ENCODE measurements around the gene BICD2. TPM values are rescaled to one million over a fixed set of nuclear protein-coding genes. Genes with fewer than 3 reads are reported as not detected.
"Not testable (repeated sequence)": the region's sequence is repeated elsewhere in the genome, so short reads cannot be mapped to it uniquely, and the experiment has no call there.

BICD2 gene
- total RNA-seq, 2 experiments from 2014 or later: 13.3 to 14.2 TPM

DNA sequence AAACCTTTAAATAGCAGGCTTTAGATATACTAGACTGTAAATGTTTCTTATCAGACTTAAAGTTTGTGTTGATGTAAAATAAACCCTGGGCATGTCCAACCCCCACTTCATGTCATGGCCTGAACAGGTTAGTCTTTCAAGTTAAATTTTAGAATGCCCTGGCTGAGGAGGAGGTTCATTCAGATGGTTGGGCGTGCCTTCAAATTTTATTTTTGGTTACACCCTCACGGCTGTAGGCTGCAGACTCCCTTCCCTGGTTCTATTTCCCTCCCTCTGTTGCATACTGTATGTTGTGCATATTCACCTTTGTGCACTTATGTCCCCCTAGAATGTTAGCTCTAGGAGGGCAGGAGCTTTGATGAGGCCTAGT, 5.3 kb upstream of the BICD2 start:
- CTCF ChIA-PET: interaction anchor here (0.8 to 1.0 kb wide), 2 partner anchors 38 to 54 kb away, joined by 3 read pairs; no protein-coding TSS in a partner anchor
- Mint-ChIP-seq H3K4me3 (no peak overlapping the region), H3K36me3 (ENCODE audit: low read depth) (no peaks in the 10 kb centered on the region), H3K4me1 (peaks cover 23% of the 10 kb centered on the region), H3K9me3 (ENCODE audit: low read depth) (no peaks in the 10 kb centered on the region), H3K27ac (no peak overlapping the region), H3K27me3 (no peaks in the 10 kb centered on the region)
- DNase-seq: no peak
- POLR2A ChIA-PET: no interaction called here
- intact Hi-C loops (cut with DNase I, micrococcal nuclease): loop anchor here in 1 of 2 experiments (10.0 kb wide), 1 partner anchor 325 kb away; the partner anchor contains the start of gene CARD19
- no peak for ATAC-seq

- peaks cover 23% of the 10 kb centered on the region for H3K4me1 Mint-ChIP-seq
- intact Hi-C loops (cut with DNase I, micrococcal nuclease): loop anchor here in 1 of 2 experiments (10.0 kb wide), 1 partner anchor 326 kb away; the partner anchor contains the start of gene CARD19
- H3K36me3 Mint-ChIP-seq (ENCODE audit: low read depth): no peaks in the 10 kb centered on the region
- DNase-seq: no peak
- no peak overlapping the region for H3K4me3 Mint-ChIP-seq
- no peak for ATAC-seq
- no peak overlapping the region for H3K27ac Mint-ChIP-seq
- H3K9me3 Mint-ChIP-seq (ENCODE audit: low read depth): no peaks in the 10 kb centered on the region
- POLR2A ChIA-PET: no interaction called here
- CTCF ChIA-PET: no interaction called here
- H3K27me3 Mint-ChIP-seq: no peaks in the 10 kb centered on the region
Observed at GRCh38 chr9:92769286-92769685, 4.7 kb upstream of the BICD2 start.

- H3K4me1 Mint-ChIP-seq: peaks cover 23% of the 10 kb centered on the region
Observed at GRCh38 chr9:92768816-92769215, 4.2 kb upstream of the BICD2 start.

GRCh38 chr9:92767066-92768054, 2.7 kb upstream of the BICD2 start:
- no peak overlapping the region for H3K27ac Mint-ChIP-seq
- CTCF ChIA-PET: interaction anchor here (0.6 to 1.2 kb wide), 4 partner anchors 22 to 356 kb away, joined by 3 to 4 read pairs (median 4); no protein-coding TSS in a partner anchor
- H3K36me3 Mint-ChIP-seq (ENCODE audit: low read depth): no peaks in the 10 kb centered on the region
- intact Hi-C loops (cut with DNase I, micrococcal nuclease): loop anchor here in 1 of 2 experiments (10.0 kb wide), 1 partner anchor 327 kb away; the partner anchor contains the start of gene CARD19
- peaks cover 36% of the 10 kb centered on the region for H3K4me1 Mint-ChIP-seq
- no peaks in the 10 kb centered on the region for H3K9me3 Mint-ChIP-seq (ENCODE audit: low read depth)
- POLR2A ChIA-PET: no interaction called here
- DNase-seq (no peak), ATAC-seq (no peak)
- no peak overlapping the region for H3K4me3 Mint-ChIP-seq
- no peaks in the 10 kb centered on the region for H3K27me3 Mint-ChIP-seq

More at GRCh38 chr9:92768816-92769215, 4.2 kb upstream of the BICD2 start:
- ATAC-seq; H3K27me3 Mint-ChIP-seq; H3K4me3 Mint-ChIP-seq; H3K27ac Mint-ChIP-seq; H3K9me3 Mint-ChIP-seq (ENCODE audit: low read depth); H3K36me3 Mint-ChIP-seq (ENCODE audit: low read depth); DNase-seq; POLR2A ChIA-PET: not testable (repeated sequence)
- intact Hi-C loops (cut with DNase I, micrococcal nuclease): loop anchor here in 1 of 2 experiments (10.0 kb wide), 1 partner anchor 326 kb away; the partner anchor contains the start of gene CARD19
- CTCF ChIA-PET: interaction anchor here (1.2 kb wide), 1 partner anchor 20 kb away, joined by 3 read pairs; no protein-coding TSS in a partner anchor

GRCh38 chr9:92764988-92765936, 629 bp upstream of the BICD2 start:
- POLR2A ChIA-PET: interaction anchor here (1.4 kb wide), 1 partner anchor 95 kb away, joined by 4 read pairs; the partner anchor contains the start of gene IPPK
- H3K27me3 Mint-ChIP-seq: no peaks in the 10 kb centered on the region
- intact Hi-C loops (cut with DNase I, micrococcal nuclease): loop anchor here (1.0 to 10.0 kb wide), 16 partner anchors 25 to 1402 kb away; partner anchors contain the start of genes IPPK (in 2 of the 2), CARD19 (in 1 of the 2), CENPP (in 1 of the 2) and FAM120A (in 1 of the 2)
- H3K27ac Mint-ChIP-seq: peak overlapping the region; percentile 90
- CTCF ChIA-PET: interaction anchor here (0.6 to 1.8 kb wide), 6 partner anchors 24 to 591 kb away, joined by 3 to 8 read pairs (median 4); no protein-coding TSS in a partner anchor
- H3K9me3 Mint-ChIP-seq (ENCODE audit: low read depth): no peaks in the 10 kb centered on the region
- peaks cover 3% of the 10 kb centered on the region for H3K36me3 Mint-ChIP-seq (ENCODE audit: low read depth)
- peak overlapping the region; percentile 89 for H3K4me3 Mint-ChIP-seq
- ATAC-seq (peak; percentile 95), DNase-seq (peak; percentile 99)
- H3K4me1 Mint-ChIP-seq: peaks cover 47% of the 10 kb centered on the region

DNA sequence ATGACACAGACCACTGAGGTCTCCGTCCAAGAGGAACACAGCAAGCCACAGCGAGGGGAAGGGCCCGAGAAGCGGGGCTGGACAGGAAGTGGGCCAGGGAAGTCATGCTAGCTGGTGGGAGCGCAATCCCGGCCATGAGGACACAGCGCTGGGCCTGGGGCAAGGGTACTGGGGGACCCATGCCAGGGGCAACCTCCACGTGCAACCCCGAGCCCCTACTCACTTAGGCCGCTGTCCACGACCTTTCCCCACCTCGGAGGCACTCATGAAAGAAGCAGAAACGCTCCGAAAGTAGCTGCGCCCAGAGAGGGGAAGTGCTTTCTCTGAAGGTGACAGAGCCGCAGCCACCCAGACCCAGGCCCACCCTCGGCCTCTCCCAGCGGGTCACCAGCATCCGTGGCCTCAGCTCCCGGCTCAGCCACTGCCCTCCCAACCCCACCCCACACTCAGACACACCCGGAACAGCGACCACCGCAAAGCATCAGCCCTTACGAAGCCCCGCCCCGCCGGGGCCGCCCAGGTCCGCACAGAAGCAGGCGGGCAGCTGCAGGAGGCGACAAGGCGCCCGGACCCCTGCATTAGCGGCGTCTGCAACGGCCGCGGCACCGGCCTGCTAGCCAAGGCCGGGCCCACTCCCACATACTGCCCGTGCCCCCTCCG, 782 bp downstream of the BICD2 start:
- Mint-ChIP-seq H3K4me1 (peaks cover 50% of the 10 kb centered on the region), H3K4me3 (peak overlapping the region; percentile 89), H3K9me3 (ENCODE audit: low read depth) (no peaks in the 10 kb centered on the region), H3K27me3 (no peaks in the 10 kb centered on the region), H3K27ac (peak overlapping the region; percentile 87), H3K36me3 (ENCODE audit: low read depth) (peaks cover 3% of the 10 kb centered on the region)
- intact Hi-C loops (cut with DNase I, micrococcal nuclease): loop anchor here (1.0 to 10.0 kb wide), 6 partner anchors 47 to 1403 kb away; partner anchors contain the start of genes CARD19 (in 1 of the 2), FAM120A (in 1 of the 2), IARS1 (in 1 of the 2) and ZNF484 (in 1 of the 2)
- ATAC-seq: no peak
- POLR2A ChIA-PET: interaction anchor here (1.6 kb wide), 1 partner anchor 93 kb away, joined by 6 read pairs; the partner anchor contains the start of gene IPPK
- DNase-seq: peak; percentile 41
- CTCF ChIA-PET: interaction anchor here (0.6 to 1.8 kb wide), 7 partner anchors 10 to 623 kb away, joined by 3 to 8 read pairs (median 3); no protein-coding TSS in a partner anchor

DNA sequence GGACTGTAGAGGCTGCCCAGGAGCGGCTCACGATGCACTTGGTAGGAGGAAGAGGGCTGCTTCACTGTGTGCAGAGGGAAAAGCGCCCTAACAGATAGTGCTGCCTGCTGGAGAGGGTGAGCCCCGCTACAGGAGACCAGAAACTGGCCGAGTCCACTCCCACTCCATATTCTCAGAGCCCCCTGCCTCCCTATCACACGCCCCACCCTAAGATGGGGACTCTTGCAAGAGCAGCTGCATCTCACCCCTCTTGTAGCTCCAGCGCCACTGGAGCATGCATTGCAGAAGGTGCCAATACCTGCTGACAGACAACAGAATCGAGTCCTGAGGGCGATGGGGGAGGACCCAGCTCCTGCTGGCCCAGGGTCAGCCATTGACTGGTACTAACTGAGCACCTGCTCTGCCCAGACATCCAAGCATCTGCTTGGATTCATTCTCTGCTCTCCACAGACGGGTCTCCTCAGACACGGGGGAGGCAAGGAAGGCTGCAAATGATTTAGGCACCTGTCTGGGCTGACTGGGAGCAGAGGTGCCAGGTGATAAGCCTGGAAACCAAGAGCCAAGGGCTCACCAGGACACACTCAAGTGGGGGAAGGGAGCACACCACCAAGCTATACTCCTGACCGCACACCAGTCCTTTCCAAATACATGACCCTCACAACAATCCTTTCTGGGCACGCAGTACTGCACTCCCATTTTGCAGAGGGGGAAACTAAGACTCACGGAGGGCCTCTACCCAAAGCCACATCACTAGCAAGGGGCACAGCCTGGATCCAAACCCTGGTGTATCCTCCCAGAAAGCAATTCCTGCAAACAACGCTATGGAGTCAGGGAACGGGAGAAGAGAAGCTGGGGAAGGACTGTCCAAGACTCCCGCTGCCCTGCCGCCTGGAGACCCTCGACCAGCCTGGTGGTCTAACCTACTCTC, 1.6 kb downstream of the BICD2 start:
- DNase-seq (no peak), ATAC-seq (no peak)
- POLR2A ChIA-PET: interaction anchor here (1.6 kb wide), 1 partner anchor 93 kb away, joined by 6 read pairs; the partner anchor contains the start of gene IPPK
- intact Hi-C loops (cut with DNase I, micrococcal nuclease): loop anchor here in 1 of 2 experiments (10.0 kb wide), 1 partner anchor 332 kb away; the partner anchor contains the start of gene CARD19
- H3K4me1 Mint-ChIP-seq: peaks cover 50% of the 10 kb centered on the region
- H3K27ac Mint-ChIP-seq: peak overlapping the region; percentile 87
- no peaks in the 10 kb centered on the region for H3K27me3 Mint-ChIP-seq
- no peaks in the 10 kb centered on the region for H3K9me3 Mint-ChIP-seq (ENCODE audit: low read depth)
- peak overlapping the region; percentile 89 for H3K4me3 Mint-ChIP-seq
- CTCF ChIA-PET: interaction anchor here (0.6 to 1.8 kb wide), 5 partner anchors 8 to 402 kb away, joined by 3 to 8 read pairs (median 3); no protein-coding TSS in a partner anchor
- H3K36me3 Mint-ChIP-seq (ENCODE audit: low read depth): peaks cover 3% of the 10 kb centered on the region

GRCh38 chr9:92762196-92762595, 2.4 kb downstream of the BICD2 start:
- Mint-ChIP-seq H3K27ac (no peak overlapping the region), H3K9me3 (ENCODE audit: low read depth) (no peaks in the 10 kb centered on the region), H3K4me1 (peaks cover 50% of the 10 kb centered on the region), H3K36me3 (ENCODE audit: low read depth) (peaks cover 3% of the 10 kb centered on the region), H3K4me3 (peak overlapping the region; percentile 89), H3K27me3 (no peaks in the 10 kb centered on the region)
- ATAC-seq (no peak), DNase-seq (no peak)
- ChIA-PET CTCF (no interaction called here), POLR2A (no interaction called here)
- intact Hi-C loops (cut with DNase I, micrococcal nuclease): loop anchor here in 1 of 2 experiments (10.0 kb wide), 1 partner anchor 333 kb away; the partner anchor contains the start of gene CARD19

- Mint-ChIP-seq H3K27me3 (no peaks in the 10 kb centered on the region), H3K36me3 (ENCODE audit: low read depth) (peaks cover 3% of the 10 kb centered on the region), H3K27ac (peak overlapping the region; percentile 9), H3K9me3 (ENCODE audit: low read depth) (no peaks in the 10 kb centered on the region), H3K4me1 (peaks cover 50% of the 10 kb centered on the region), H3K4me3 (no peak overlapping the region)
- ChIA-PET CTCF (interaction anchor here (1.4 kb wide), 1 partner anchor 30 kb away, joined by 4 read pairs; no protein-coding TSS in a partner anchor), POLR2A (no interaction called here)
- intact Hi-C loops (cut with DNase I, micrococcal nuclease): loop anchor here in 1 of 2 experiments (10.0 kb wide), 1 partner anchor 333 kb away; the partner anchor contains the start of gene CARD19
- ATAC-seq: no peak
- no peak for DNase-seq
Observed at GRCh38 chr9:92761686-92762085, 2.9 kb downstream of the BICD2 start.

Measured in activated CD4-positive, alpha-beta T cell treated with anti-CD3 and anti-CD28 coated beads for 36 hours (primary cell).